Inferior parietal cortex (tissue), 1 donor: ENCODE measurements around the gene KRIT1.

Experiments
- DNase-seq: peaks from one replicate; pipeline ENCODE4 v3.0.0-alpha.2; 2016; ENCODE audit errors: extremely low spot score

KRIT1 gene

GRCh38 chr7:92155108-92155739, 90.5 kb downstream of the KRIT1 start:
- no peak for DNase-seq

- no peak for DNase-seq
Observed at GRCh38 chr7:92150450-92151017, 95.2 kb downstream of the KRIT1 start.

- no peak for DNase-seq
Observed at GRCh38 chr7:92149736-92150239, 95.9 kb downstream of the KRIT1 start.
